ENCODE data around the gene SLC6A8.

SLC6A8 gene

GRCh38 chrX:153686711-153687110 is 1.0 kb upstream of the SLC6A8 start:
- peaks cover 16% of the 10 kb centered on the region for H3K9me3 Mint-ChIP-seq

GRCh38 chrX:153688071-153688470 is 345 bp downstream of the SLC6A8 start:
- TF ChIP-seq CTCF (IDR thresholded peaks at IDR 0.05; ENCODE audit: unreplicated experiment in 3 of 3): no peak
- Mint-ChIP-seq H3K4me3 (no peak overlapping the region), H3K36me3 (ENCODE audit: low read depth) (no peaks in the 10 kb centered on the region), H3K4me1 (peaks cover 7% of the 10 kb centered on the region), H3K9me3 (peaks cover 9% of the 10 kb centered on the region), H3K27me3 (ENCODE audit: low read depth) (no peaks in the 10 kb centered on the region), H3K27ac (no peak overlapping the region)

More at GRCh38 chrX:153686711-153687110, 1.0 kb upstream of the SLC6A8 start:
- Mint-ChIP-seq H3K4me1 (peaks cover 7% of the 10 kb centered on the region), H3K36me3 (ENCODE audit: low read depth) (no peaks in the 10 kb centered on the region), H3K4me3 (peak overlapping the region; percentile 65 to 76 (median 67)), H3K27me3 (ENCODE audit: low read depth) (peaks cover 3% of the 10 kb centered on the region), H3K27ac (peak overlapping the region; percentile 84 to 95 (median 92))
- TF ChIP-seq CTCF (IDR thresholded peaks at IDR 0.05; ENCODE audit: unreplicated experiment in 3 of 3): no peak

GRCh38 chrX:153688506-153688905 is 780 bp downstream of the SLC6A8 start:
- Mint-ChIP-seq H3K27me3 (ENCODE audit: low read depth) (no peaks in the 10 kb centered on the region), H3K36me3 (ENCODE audit: low read depth) (no peaks in the 10 kb centered on the region), H3K4me3 (no peak overlapping the region), H3K9me3 (peaks cover 9% of the 10 kb centered on the region), H3K27ac (no peak overlapping the region), H3K4me1 (peaks cover 7% of the 10 kb centered on the region)
- TF ChIP-seq CTCF (IDR thresholded peaks at IDR 0.05; ENCODE audit: unreplicated experiment in 3 of 3): no peak

GRCh38 chrX:153688911-153689590 is 1.3 kb downstream of the SLC6A8 start:
- peak overlapping the region; percentile 68 to 79 (median 77) for H3K4me3 Mint-ChIP-seq
- peaks cover 6% of the 10 kb centered on the region for H3K9me3 Mint-ChIP-seq
- no peaks in the 10 kb centered on the region for H3K36me3 Mint-ChIP-seq (ENCODE audit: low read depth)
- TF ChIP-seq CTCF (IDR thresholded peaks at IDR 0.05; ENCODE audit: unreplicated experiment in 3 of 3): no peak
- no peak overlapping the region for H3K27ac Mint-ChIP-seq
- H3K27me3 Mint-ChIP-seq (ENCODE audit: low read depth): no peaks in the 10 kb centered on the region
- peaks cover 7% of the 10 kb centered on the region for H3K4me1 Mint-ChIP-seq

GRCh38 chrX:153689654-153690465 is 2.1 kb downstream of the SLC6A8 start:
- peak overlapping the region; percentile 68 to 80 (median 79) for H3K4me3 Mint-ChIP-seq
- peak in 1 of 3 experiments; percentile 36 for TF ChIP-seq CTCF (IDR thresholded peaks at IDR 0.05; ENCODE audit: unreplicated experiment in 3 of 3)
- no peaks in the 10 kb centered on the region for H3K36me3 Mint-ChIP-seq (ENCODE audit: low read depth)
- no peaks in the 10 kb centered on the region for H3K27me3 Mint-ChIP-seq (ENCODE audit: low read depth)
- H3K9me3 Mint-ChIP-seq: peaks cover 6% of the 10 kb centered on the region
- peaks cover 7% of the 10 kb centered on the region for H3K4me1 Mint-ChIP-seq
- no peak overlapping the region for H3K27ac Mint-ChIP-seq
